ENCODE measurements around the gene STXBP2. TPM values are rescaled to one million over a fixed set of nuclear protein-coding genes. Genes with fewer than 3 reads are reported as not detected.

The STXBP2 gene
- total and polyA plus RNA-seq, 4 donors = 25.9 to 32.7 (median 27.2) TPM

- TF ChIP-seq RXRA (IDR thresholded peaks at IDR 0.05) (no peak), JUND (IDR thresholded peaks at IDR 0.05) (no peak), TAF1 (conservative IDR thresholded peaks at IDR 0.05) (no peak), HNF4G (IDR thresholded peaks at IDR 0.05) (no peak)
- TF ChIP-seq, protein P1, sequence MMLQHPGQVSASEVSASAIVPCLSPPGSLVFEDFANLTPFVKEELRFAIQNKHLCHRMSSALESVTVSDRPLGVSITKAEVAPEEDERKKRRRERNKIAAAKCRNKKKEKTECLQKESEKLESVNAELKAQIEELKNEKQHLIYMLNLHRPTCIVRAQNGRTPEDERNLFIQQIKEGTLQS (IDR thresholded peaks at IDR 0.05) = no peak
Observed at GRCh38 chr19:7655581-7655980, 18.7 kb downstream of the STXBP2 start (continued).

GRCh38 chr19:7657131-7657751, 20.3 kb downstream of the STXBP2 start:
- Histone ChIP-seq H3K9ac (ENCODE audit: low read depth in 1 of 2, low read length in 2 of 2) (no peak overlapping the region), H3K9me3 (ENCODE audit: control insufficient read depth in 4 of 4, low read length in 3 of 4) (no peaks in the 10 kb centered on the region), H3K4me1 (ENCODE audit: control insufficient read depth in 4 of 4, insufficient read depth in 4 of 4, low read length in 3 of 4) (peaks cover 0 to 3% (median 2%) of the 10 kb centered on the region in 4 donors), H3K27ac (ENCODE audit: low read depth in 1 of 2, low read length in 2 of 2) (peak overlapping the region; percentile 41 to 67), H3K27me3 (ENCODE audit: control insufficient read depth in 4 of 4, insufficient read depth in 4 of 4, low read length in 3 of 4) (no peaks in the 10 kb centered on the region), H3K36me3 (ENCODE audit: control insufficient read depth in 4 of 4, insufficient read depth in 3 of 4, low read depth in 1 of 4, low read length in 3 of 4) (no peaks in the 10 kb centered on the region), H3K4me3 (ENCODE audit: low read depth in 1 of 3, low read length in 3 of 3) (no peak overlapping the region)
- WGBS = 40% methylated on average over 14 of the region's 14 CpGs
- TF ChIP-seq FOXA1 (IDR thresholded peaks at IDR 0.05) = no peak
- TF ChIP-seq, protein P2, sequence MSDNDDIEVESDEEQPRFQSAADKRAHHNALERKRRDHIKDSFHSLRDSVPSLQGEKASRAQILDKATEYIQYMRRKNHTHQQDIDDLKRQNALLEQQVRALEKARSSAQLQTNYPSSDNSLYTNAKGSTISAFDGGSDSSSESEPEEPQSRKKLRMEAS (IDR thresholded peaks at IDR 0.05) = no peak
- TF ChIP-seq EGR1 (IDR thresholded peaks at IDR 0.05; ENCODE audit: low read depth in 2 of 2) = no peak
- TF ChIP-seq JUND (IDR thresholded peaks at IDR 0.05) = no peak
- TF ChIP-seq CTCF (IDR thresholded peaks at IDR 0.05; ENCODE audit: low read depth, low read length, missing input control) = no peak
- no peak for TF ChIP-seq RXRA (IDR thresholded peaks at IDR 0.05)
- TF ChIP-seq, protein P1 (IDR thresholded peaks at IDR 0.05) = no peak
- TF ChIP-seq, protein P3, sequence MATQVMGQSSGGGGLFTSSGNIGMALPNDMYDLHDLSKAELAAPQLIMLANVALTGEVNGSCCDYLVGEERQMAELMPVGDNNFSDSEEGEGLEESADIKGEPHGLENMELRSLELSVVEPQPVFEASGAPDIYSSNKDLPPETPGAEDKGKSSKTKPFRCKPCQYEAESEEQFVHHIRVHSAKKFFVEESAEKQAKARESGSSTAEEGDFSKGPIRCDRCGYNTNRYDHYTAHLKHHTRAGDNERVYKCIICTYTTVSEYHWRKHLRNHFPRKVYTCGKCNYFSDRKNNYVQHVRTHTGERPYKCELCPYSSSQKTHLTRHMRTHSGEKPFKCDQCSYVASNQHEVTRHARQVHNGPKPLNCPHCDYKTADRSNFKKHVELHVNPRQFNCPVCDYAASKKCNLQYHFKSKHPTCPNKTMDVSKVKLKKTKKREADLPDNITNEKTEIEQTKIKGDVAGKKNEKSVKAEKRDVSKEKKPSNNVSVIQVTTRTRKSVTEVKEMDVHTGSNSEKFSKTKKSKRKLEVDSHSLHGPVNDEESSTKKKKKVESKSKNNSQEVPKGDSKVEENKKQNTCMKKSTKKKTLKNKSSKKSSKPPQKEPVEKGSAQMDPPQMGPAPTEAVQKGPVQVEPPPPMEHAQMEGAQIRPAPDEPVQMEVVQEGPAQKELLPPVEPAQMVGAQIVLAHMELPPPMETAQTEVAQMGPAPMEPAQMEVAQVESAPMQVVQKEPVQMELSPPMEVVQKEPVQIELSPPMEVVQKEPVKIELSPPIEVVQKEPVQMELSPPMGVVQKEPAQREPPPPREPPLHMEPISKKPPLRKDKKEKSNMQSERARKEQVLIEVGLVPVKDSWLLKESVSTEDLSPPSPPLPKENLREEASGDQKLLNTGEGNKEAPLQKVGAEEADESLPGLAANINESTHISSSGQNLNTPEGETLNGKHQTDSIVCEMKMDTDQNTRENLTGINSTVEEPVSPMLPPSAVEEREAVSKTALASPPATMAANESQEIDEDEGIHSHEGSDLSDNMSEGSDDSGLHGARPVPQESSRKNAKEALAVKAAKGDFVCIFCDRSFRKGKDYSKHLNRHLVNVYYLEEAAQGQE (IDR thresholded peaks at IDR 0.05) = no peak
- TF ChIP-seq HNF4A (conservative IDR thresholded peaks at IDR 0.05) = no peak
- TF ChIP-seq SP1 (IDR thresholded peaks at IDR 0.05) = no peak
- TF ChIP-seq TAF1 (conservative IDR thresholded peaks at IDR 0.05) = no peak
- no peak for TF ChIP-seq RAD21 (IDR thresholded peaks at IDR 0.05)
- no peak for TF ChIP-seq HNF4G (IDR thresholded peaks at IDR 0.05)
- TF ChIP-seq GABPA (IDR thresholded peaks at IDR 0.05 in 1 of 2, conservative IDR thresholded peaks at IDR 0.05 in 1 of 2) = no peak
- no peak for TF ChIP-seq YY1 (IDR thresholded peaks at IDR 0.05)
- no peak for DNase-seq (ENCODE audit: low spot score)
